Measurements from ENCODE around the gene ZNF668.
A peak's percentile ranks its signal among the peaks of the same experiment; 100 is the strongest.

ZNF668 gene

GRCh38 chr16:31087481-31087880 is 13.4 kb upstream of the ZNF668 start:
- no peaks in the 10 kb centered on the region for H3K4me1 ChIP-seq (ENCODE audit: insufficient read depth, poor library complexity, severe bottlenecking)
- H3K4me3 ChIP-seq (ENCODE audit: severe bottlenecking): no peak overlapping the region
- no peak for ATAC-seq (ENCODE audit: low read depth)
- H3K9me3 ChIP-seq (ENCODE audit: severe bottlenecking): no peaks in the 10 kb centered on the region
- H3K27ac ChIP-seq (ENCODE audit: poor library complexity, severe bottlenecking): no peak overlapping the region
- no peak for TF ChIP-seq CTCF (IDR thresholded peaks at IDR 0.05; ENCODE audit: poor library complexity, severe bottlenecking)
- H3K36me3 ChIP-seq (ENCODE audit: low read depth): peaks cover 31% of the 10 kb centered on the region
- no peak for DNase-seq (ENCODE audit: low spot score)
- no peaks in the 10 kb centered on the region for H3K27me3 ChIP-seq (ENCODE audit: insufficient read depth, poor library complexity, severe bottlenecking)

- TF ChIP-seq CTCF (IDR thresholded peaks at IDR 0.05; ENCODE audit: poor library complexity, severe bottlenecking): no peak
- Histone ChIP-seq H3K27me3 (ENCODE audit: insufficient read depth, poor library complexity, severe bottlenecking) (no peaks in the 10 kb centered on the region), H3K36me3 (ENCODE audit: low read depth) (peaks cover 33% of the 10 kb centered on the region), H3K4me1 (ENCODE audit: insufficient read depth, poor library complexity, severe bottlenecking) (no peaks in the 10 kb centered on the region), H3K4me3 (ENCODE audit: severe bottlenecking) (no peak overlapping the region), H3K27ac (ENCODE audit: poor library complexity, severe bottlenecking) (no peak overlapping the region), H3K9me3 (ENCODE audit: severe bottlenecking) (no peaks in the 10 kb centered on the region)
- ATAC-seq (ENCODE audit: low read depth) (no peak), DNase-seq (ENCODE audit: low spot score) (peak; percentile 54)
These were observed 12.5 kb upstream of the ZNF668 start for GRCh38 chr16:31086629-31086906.

- no peak for TF ChIP-seq CTCF (IDR thresholded peaks at IDR 0.05; ENCODE audit: poor library complexity, severe bottlenecking)
- Histone ChIP-seq H3K4me1 (ENCODE audit: insufficient read depth, poor library complexity, severe bottlenecking) (no peaks in the 10 kb centered on the region), H3K4me3 (ENCODE audit: severe bottlenecking) (no peak overlapping the region), H3K27me3 (ENCODE audit: insufficient read depth, poor library complexity, severe bottlenecking) (no peaks in the 10 kb centered on the region), H3K9me3 (ENCODE audit: severe bottlenecking) (no peaks in the 10 kb centered on the region), H3K27ac (ENCODE audit: poor library complexity, severe bottlenecking) (no peak overlapping the region), H3K36me3 (ENCODE audit: low read depth) (peaks cover 33% of the 10 kb centered on the region)
- ATAC-seq (ENCODE audit: low read depth): no peak
- peak; percentile 62 for DNase-seq (ENCODE audit: low spot score)
These were observed 12.0 kb upstream of the ZNF668 start for GRCh38 chr16:31085873-31086628.

- DNase-seq (ENCODE audit: low spot score): no peak
- Histone ChIP-seq H3K9me3 (ENCODE audit: severe bottlenecking) (no peaks in the 10 kb centered on the region), H3K36me3 (ENCODE audit: low read depth) (peaks cover 33% of the 10 kb centered on the region), H3K4me1 (ENCODE audit: insufficient read depth, poor library complexity, severe bottlenecking) (no peaks in the 10 kb centered on the region), H3K27me3 (ENCODE audit: insufficient read depth, poor library complexity, severe bottlenecking) (no peaks in the 10 kb centered on the region), H3K27ac (ENCODE audit: poor library complexity, severe bottlenecking) (no peak overlapping the region), H3K4me3 (ENCODE audit: severe bottlenecking) (no peak overlapping the region)
- no peak for TF ChIP-seq CTCF (IDR thresholded peaks at IDR 0.05; ENCODE audit: poor library complexity, severe bottlenecking)
- ATAC-seq (ENCODE audit: low read depth): no peak
These were observed 11.4 kb upstream of the ZNF668 start for GRCh38 chr16:31085411-31085810.

GRCh38 chr16:31084584-31085302 is 10.7 kb upstream of the ZNF668 start:
- peaks cover 37% of the 10 kb centered on the region for H3K36me3 ChIP-seq (ENCODE audit: low read depth)
- no peak overlapping the region for H3K4me3 ChIP-seq (ENCODE audit: severe bottlenecking)
- H3K27ac ChIP-seq (ENCODE audit: poor library complexity, severe bottlenecking): no peak overlapping the region
- H3K27me3 ChIP-seq (ENCODE audit: insufficient read depth, poor library complexity, severe bottlenecking): no peaks in the 10 kb centered on the region
- no peak for TF ChIP-seq CTCF (IDR thresholded peaks at IDR 0.05; ENCODE audit: poor library complexity, severe bottlenecking)
- ATAC-seq (ENCODE audit: low read depth) (no peak), DNase-seq (ENCODE audit: low spot score) (peak; percentile 56)
- H3K4me1 ChIP-seq (ENCODE audit: insufficient read depth, poor library complexity, severe bottlenecking): no peaks in the 10 kb centered on the region
- H3K9me3 ChIP-seq (ENCODE audit: severe bottlenecking): no peaks in the 10 kb centered on the region
